Neural cell (in vitro differentiated cells): Measurements from ENCODE around the gene ADD2. TPM values are rescaled to one million over a fixed set of nuclear protein-coding genes. Genes with fewer than 3 reads are reported as not detected.

ENCODE experiments used
- H2AFZ ChIP-seq: fragments of 200-600, 300-800 bp; sonication (generic), shearing (Covaris generic); 2 replicates; pipeline ENCODE4 v1.6.0; 2014; ENCODE audit warnings: low read depth, mild to moderate bottlenecking, antibody characterized with exemption, low read length, moderate library complexity
- H3F3A ChIP-seq: fragments of 200-600 bp; shearing (Covaris generic); 2 replicates; pipeline ENCODE4 v1.6.1; 2016; ENCODE audit warnings: mild to moderate bottlenecking, moderate library complexity, mixed read lengths, antibody characterized with exemption, low read length; ENCODE audit not compliant: insufficient read depth, poor library complexity, severe bottlenecking
- H3K27ac ChIP-seq: fragments of 200-600, 300-800 bp; sonication (generic), shearing (Covaris generic); 2 replicates; pipeline ENCODE4 v1.5.1; 2014; ENCODE audit warnings: mild to moderate bottlenecking, low read length, moderate library complexity
- H3K27me3 ChIP-seq: fragments of 300-800, 200-600 bp; sonication (generic), shearing (Covaris generic); 2 replicates; pipeline ENCODE4 v1.6.0; 2014; ENCODE audit warnings: mild to moderate bottlenecking, low read depth, low read length, moderate library complexity; ENCODE audit not compliant: insufficient read depth
- H3K36me3 ChIP-seq: fragments of 300-800, 200-600 bp; sonication (generic), shearing (Covaris generic); 2 replicates; pipeline ENCODE4 v1.5.1; 2014; ENCODE audit warnings: mild to moderate bottlenecking, antibody characterized with exemption, low read length, moderate library complexity; ENCODE audit not compliant: insufficient read depth
- H3K4me2 ChIP-seq: fragments of 300-800, 200-600 bp; sonication (generic), shearing (Covaris generic); 2 replicates; pipeline ENCODE4 v1.6.0; 2014; ENCODE audit warnings: mild to moderate bottlenecking, low read length
- H3K4me3 ChIP-seq: fragments of 300-800, 200-600 bp; sonication (generic), shearing (Covaris generic); 2 replicates; pipeline ENCODE4 v1.5.1; 2014; ENCODE audit warnings: mild to moderate bottlenecking, low read length, moderate library complexity
- H3K79me2 ChIP-seq: fragments of 200-600 bp; shearing (Covaris generic); replicated peaks from 2 replicates; pipeline ENCODE4 v1.6.0; 2014; ENCODE audit warnings: mild to moderate bottlenecking, low read length, moderate library complexity; ENCODE audit not compliant: insufficient read depth
- H3K9ac ChIP-seq: fragments of 300-800, 200-600 bp; sonication (generic), shearing (Covaris generic); 2 replicates; pipeline ENCODE4 v1.6.1; 2016; ENCODE audit warnings: mild to moderate bottlenecking, low read length, mixed read lengths
- H3K9me2 ChIP-seq: fragments of 200-600 bp; shearing (Covaris generic); 2 replicates; pipeline ENCODE4 v1.6.1; 2016; ENCODE audit warnings: mild to moderate bottlenecking, low read length, mixed read lengths; ENCODE audit not compliant: insufficient read depth
- H3K9me3 ChIP-seq: fragments of 200-600, 300-800 bp; sonication (generic), shearing (Covaris generic); 2 replicates; pipeline ENCODE4 v1.6.1; 2016; ENCODE audit warnings: mild to moderate bottlenecking, mixed run types, low read length, moderate library complexity, mixed read lengths
- H4K20me1 ChIP-seq: fragments of 200-600 bp; shearing (Covaris generic); 2 replicates; pipeline ENCODE4 v1.6.1; 2016; ENCODE audit warnings: mild to moderate bottlenecking, mixed run types; ENCODE audit not compliant: insufficient read depth
- EP300 ChIP-seq: fragments of 450-650 bp; conservative IDR thresholded peaks from 2 replicates; pipeline ENCODE4 v1.6.1; 2014; ENCODE audit warnings: antibody characterized with exemption, mild to moderate bottlenecking, moderate library complexity; ENCODE audit not compliant: poor library complexity, severe bottlenecking
- EZH2 ChIP-seq: fragments of 200-600, 300-800 bp; shearing (Covaris generic), sonication (generic); IDR thresholded peaks from 2 replicates; pipeline ENCODE4 v1.6.1; 2014; ENCODE audit warnings: antibody characterized with exemption, low read length, borderline replicate concordance, mild to moderate bottlenecking; ENCODE audit not compliant: insufficient read depth, poor library complexity, severe bottlenecking
- MXI1 ChIP-seq: fragments of 450-650 bp; conservative IDR thresholded peaks from 2 replicates; pipeline ENCODE4 v1.6.1; 2014; ENCODE audit warnings: antibody characterized with exemption, mild to moderate bottlenecking; ENCODE audit not compliant: poor library complexity, severe bottlenecking
- POLR2AphosphoS5 ChIP-seq: IDR thresholded peaks from 2 replicates; pipeline ENCODE4 v1.6.1; 2012
- RAD21 ChIP-seq: fragments of 450-650 bp; conservative IDR thresholded peaks from 2 replicates; pipeline ENCODE4 v1.6.1; 2014; ENCODE audit warnings: antibody characterized with exemption, mild to moderate bottlenecking, moderate library complexity
- SMC3 ChIP-seq: fragments of 450-650 bp; conservative IDR thresholded peaks from 2 replicates; pipeline ENCODE4 v1.6.1; 2014; ENCODE audit warnings: antibody characterized with exemption, mild to moderate bottlenecking, moderate library complexity; ENCODE audit not compliant: poor library complexity
- polyA plus RNA-seq: library from polyadenylated mRNA; depleted of rRNA; stranded (reverse); fragments of >200 nt; gene quantifications from 2 replicates; pipeline ENCODE4 v1.2.3, GENCODE V29; 2014
- TF ChIP-seq, protein P1 (sequence below): IDR thresholded peaks from 2 replicates; pipeline ENCODE4 v1.6.1; 2012; ENCODE audit warnings: borderline replicate concordance

The ADD2 gene
- polyA plus RNA-seq, 1 donor from 2014 or later = 52.5 TPM

- Histone ChIP-seq H3K79me2 (peaks cover 63% of the 10 kb centered on the region), H3F3A (no peaks in the 10 kb centered on the region), H3K36me3 (no peaks in the 10 kb centered on the region), H3K4me2 (peak overlapping the region; percentile 83), H3K27ac (peak overlapping the region; percentile 91), H3K9ac (peak overlapping the region; percentile 60), H2AFZ (peak overlapping the region; percentile 10), H3K9me2 (no peaks in the 10 kb centered on the region), H3K27me3 (no peaks in the 10 kb centered on the region), H3K4me3 (peak overlapping the region; percentile 58), H3K9me3 (no peaks in the 10 kb centered on the region), H4K20me1 (no peaks in the 10 kb centered on the region)
- no peak for TF ChIP-seq POLR2AphosphoS5
- TF ChIP-seq SMC3 = no peak
- no peak for TF ChIP-seq EP300
- no peak for TF ChIP-seq MXI1
Observed at GRCh38 chr2:70732766-70733645, 35.0 kb downstream of the ADD2 start.

DNA sequence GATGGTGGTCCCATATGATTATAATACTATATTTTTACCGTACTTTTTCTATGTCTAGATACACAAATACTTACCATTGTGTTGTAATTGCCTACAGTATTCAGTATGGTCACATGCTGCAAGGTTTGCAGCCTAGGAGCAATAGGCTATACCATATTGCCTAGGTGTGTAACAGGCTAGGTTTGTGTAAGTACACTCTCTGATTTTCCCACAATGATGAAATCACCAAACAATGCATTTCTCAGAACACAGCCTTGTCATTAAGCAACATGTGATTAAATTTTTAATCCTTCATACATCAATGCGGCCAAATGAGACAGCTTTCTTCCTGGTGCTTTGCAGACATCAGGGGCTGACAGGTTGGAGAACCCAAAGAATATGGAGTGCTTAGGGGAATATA lies 37.3 kb downstream of the ADD2 start:
- Histone ChIP-seq H3K27ac (no peak overlapping the region), H4K20me1 (no peaks in the 10 kb centered on the region), H3K36me3 (no peaks in the 10 kb centered on the region), H3K9ac (no peak overlapping the region), H3F3A (no peaks in the 10 kb centered on the region), H3K9me2 (no peaks in the 10 kb centered on the region), H3K9me3 (no peaks in the 10 kb centered on the region), H3K4me3 (no peak overlapping the region), H2AFZ (no peak overlapping the region), H3K4me2 (no peak overlapping the region), H3K79me2 (peaks cover 55% of the 10 kb centered on the region), H3K27me3 (no peaks in the 10 kb centered on the region)
- TF ChIP-seq EP300 (no peak), POLR2AphosphoS5 (no peak), RAD21 (no peak), EZH2 (no peak)

DNA sequence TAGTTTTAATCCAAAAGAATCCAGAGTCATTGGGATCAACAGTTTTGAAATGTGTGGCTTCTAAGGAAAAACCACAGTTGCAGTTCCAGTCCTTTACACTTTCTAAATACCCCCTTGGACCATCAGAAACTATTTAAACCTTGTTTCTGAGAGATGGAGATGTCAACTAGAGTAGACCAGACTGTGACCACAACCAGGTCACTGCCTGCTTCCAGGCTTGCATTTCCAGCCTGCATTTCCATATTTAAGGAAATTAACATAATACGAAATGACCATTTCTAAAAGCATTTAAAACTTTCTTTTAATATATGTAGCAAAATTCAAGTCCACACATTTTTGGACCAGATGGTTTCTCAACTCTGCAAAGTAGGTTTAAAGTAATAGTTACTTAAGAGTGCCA lies 38.4 kb downstream of the ADD2 start:
- TF ChIP-seq, protein P1, sequence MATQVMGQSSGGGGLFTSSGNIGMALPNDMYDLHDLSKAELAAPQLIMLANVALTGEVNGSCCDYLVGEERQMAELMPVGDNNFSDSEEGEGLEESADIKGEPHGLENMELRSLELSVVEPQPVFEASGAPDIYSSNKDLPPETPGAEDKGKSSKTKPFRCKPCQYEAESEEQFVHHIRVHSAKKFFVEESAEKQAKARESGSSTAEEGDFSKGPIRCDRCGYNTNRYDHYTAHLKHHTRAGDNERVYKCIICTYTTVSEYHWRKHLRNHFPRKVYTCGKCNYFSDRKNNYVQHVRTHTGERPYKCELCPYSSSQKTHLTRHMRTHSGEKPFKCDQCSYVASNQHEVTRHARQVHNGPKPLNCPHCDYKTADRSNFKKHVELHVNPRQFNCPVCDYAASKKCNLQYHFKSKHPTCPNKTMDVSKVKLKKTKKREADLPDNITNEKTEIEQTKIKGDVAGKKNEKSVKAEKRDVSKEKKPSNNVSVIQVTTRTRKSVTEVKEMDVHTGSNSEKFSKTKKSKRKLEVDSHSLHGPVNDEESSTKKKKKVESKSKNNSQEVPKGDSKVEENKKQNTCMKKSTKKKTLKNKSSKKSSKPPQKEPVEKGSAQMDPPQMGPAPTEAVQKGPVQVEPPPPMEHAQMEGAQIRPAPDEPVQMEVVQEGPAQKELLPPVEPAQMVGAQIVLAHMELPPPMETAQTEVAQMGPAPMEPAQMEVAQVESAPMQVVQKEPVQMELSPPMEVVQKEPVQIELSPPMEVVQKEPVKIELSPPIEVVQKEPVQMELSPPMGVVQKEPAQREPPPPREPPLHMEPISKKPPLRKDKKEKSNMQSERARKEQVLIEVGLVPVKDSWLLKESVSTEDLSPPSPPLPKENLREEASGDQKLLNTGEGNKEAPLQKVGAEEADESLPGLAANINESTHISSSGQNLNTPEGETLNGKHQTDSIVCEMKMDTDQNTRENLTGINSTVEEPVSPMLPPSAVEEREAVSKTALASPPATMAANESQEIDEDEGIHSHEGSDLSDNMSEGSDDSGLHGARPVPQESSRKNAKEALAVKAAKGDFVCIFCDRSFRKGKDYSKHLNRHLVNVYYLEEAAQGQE = no peak
- TF ChIP-seq MXI1 (no peak), POLR2AphosphoS5 (no peak)
- no peak overlapping the region for H3K9ac ChIP-seq
- no peaks in the 10 kb centered on the region for H3F3A ChIP-seq
- H3K79me2 ChIP-seq = peaks cover 49% of the 10 kb centered on the region
- H3K9me3 ChIP-seq = no peaks in the 10 kb centered on the region
- no peak overlapping the region for H3K4me3 ChIP-seq
- H3K36me3 ChIP-seq = no peaks in the 10 kb centered on the region
- H4K20me1 ChIP-seq = no peaks in the 10 kb centered on the region
- no peak overlapping the region for H3K4me2 ChIP-seq
- no peaks in the 10 kb centered on the region for H3K9me2 ChIP-seq
- H3K27ac ChIP-seq = no peak overlapping the region
- no peaks in the 10 kb centered on the region for H3K27me3 ChIP-seq
- no peak overlapping the region for H2AFZ ChIP-seq
